ENCODE results near the gene SOX15.

- TF ChIP-seq CTCF (IDR thresholded peaks at IDR 0.05; ENCODE audit: poor library complexity), result no peak
- TF ChIP-seq EZH2phosphoT487 (IDR thresholded peaks at IDR 0.05; ENCODE audit: low read depth, severe bottlenecking, unreplicated experiment), result no peak
- TF ChIP-seq EZH2 (IDR thresholded peaks at IDR 0.05; ENCODE audit: borderline replicate concordance), result no peak
Observed at GRCh38 chr17:7570351-7570750, 19.5 kb downstream of the SOX15 start.

Data from hepatocyte (in vitro differentiated cells).